Erythroblast (primary cell): ENCODE data around the gene FCMR.
A peak's percentile ranks its signal among the peaks of the same experiment; 100 is the strongest.

ENCODE experiments used
- DNase-seq, 2 experiments: peaks; one replicate each; lab custom pipeline; 2025; lab: John Stamatoyannopoulos, UW
- GATA1 ChIP-seq: IDR thresholded peaks from 2 replicates; pipeline ENCODE4 v1.6.1; 2011; ENCODE audit warnings: low read depth, mild to moderate bottlenecking, control low read depth, low read length, moderate library complexity
- POLR2A ChIP-seq: IDR thresholded peaks from 2 replicates; pipeline ENCODE4 v1.6.1; 2011; ENCODE audit warnings: mild to moderate bottlenecking, low read length

The FCMR gene

DNA sequence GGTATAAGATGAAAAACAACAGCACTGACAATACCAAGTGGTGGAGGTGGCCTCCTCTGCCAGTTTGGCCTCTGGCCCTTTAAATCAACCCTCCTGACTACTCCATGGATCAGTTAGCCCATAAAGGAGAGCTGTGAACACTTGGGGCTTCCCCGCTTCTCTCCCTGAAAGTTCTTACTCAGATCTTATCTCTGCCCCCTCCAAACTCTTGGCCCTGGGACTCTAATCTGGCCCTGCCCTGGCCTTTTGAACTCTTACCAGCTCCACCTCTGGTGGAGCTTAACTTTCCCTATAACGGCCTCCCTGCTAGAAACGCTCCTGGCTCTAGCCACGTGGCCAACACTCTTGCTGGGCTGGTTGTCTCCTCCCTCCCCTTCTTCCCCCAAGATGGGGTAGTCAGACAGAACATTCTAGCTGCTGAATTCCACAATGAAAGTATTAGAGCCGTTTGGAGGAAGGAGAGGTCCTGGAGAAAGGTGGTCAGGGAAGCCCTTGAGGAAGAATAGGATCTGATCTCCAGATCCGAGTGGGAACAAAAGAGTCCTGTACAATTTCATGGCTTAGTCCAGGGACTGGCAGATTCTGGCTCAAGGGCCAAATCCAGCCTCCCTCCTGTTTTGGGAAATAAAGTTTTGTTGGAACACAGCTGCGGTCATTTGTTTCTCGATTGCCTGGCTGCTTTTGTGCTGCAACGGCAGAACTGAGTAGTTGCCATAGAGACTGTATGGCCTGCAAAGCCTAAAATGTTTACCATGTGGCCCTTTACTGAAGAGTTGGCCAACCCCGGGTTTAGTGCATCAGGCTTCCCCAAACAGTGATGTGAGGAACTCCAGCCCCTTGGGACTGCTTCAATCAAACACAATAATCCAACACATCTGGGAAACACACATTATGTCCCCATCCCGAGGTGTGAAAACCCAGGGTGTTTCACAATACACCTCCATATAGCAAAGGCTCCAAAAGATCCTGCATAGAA, 34.0 kb upstream of the FCMR start:
- DNase-seq: peak; percentile 11 to 13
- TF ChIP-seq GATA1 (no peak), POLR2A (no peak)

DNA sequence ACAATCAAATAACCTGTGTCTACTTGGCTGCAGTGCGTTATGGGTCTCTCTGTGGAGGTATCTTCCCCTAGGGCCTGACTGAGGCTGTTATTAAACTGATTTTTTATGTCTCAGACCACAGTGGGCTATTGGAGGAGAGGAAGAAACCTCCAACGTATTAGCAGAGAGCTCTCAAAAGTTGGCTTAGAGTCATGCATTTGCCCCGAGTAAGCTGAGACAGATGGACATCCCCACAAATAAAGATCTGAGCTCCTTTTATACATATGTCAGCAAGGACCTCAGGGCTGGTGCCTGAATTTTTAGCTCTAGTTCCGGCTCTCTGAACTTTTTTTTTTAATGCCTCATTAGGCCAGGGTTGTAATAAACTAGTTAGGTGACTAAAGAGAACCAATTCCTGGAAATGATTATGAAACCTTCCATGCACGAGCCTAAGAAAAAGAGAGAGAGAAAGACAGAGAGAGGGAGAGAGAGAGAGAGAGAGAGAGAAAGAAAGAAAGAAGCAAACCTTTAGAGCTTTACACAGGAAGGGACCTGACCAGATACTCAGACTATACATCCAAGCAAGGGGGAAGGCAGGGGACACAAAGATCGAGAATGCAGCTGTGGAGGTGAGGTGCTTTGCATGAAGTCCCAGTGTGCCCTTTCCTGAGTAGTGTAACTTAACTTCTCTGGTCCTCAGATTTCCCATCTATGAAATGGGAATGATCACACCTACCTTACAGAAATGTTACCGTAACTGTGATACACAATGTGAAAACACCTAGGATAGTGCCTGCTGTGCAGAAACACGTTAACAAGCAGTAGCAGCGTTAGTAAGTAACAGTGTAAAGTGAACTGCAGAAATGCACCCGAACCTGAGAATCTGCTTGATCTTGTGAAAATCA, 33.0 kb upstream of the FCMR start:
- DNase-seq: no peak
- TF ChIP-seq GATA1 (no peak), POLR2A (no peak)

DNA sequence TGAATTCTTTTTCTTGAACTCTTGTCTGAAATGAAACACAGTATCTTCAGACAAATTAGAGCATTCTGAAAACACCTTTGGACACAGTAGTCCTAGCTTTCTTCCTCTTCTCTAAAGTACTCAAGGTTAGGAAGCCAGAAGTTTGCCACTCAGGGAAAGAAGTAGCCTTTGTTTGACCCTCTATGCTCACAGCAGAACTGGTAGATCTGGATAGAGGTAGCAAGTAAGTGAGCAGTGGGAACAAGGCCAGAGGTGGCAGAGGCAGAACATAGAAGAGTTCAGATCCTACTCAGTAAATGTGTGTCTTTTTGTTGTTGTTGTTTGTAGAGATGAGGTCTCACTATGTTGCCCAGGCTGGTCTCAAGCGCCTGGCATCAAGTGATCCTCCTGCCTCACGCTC, 31.9 kb upstream of the FCMR start:
- DNase-seq: no peak
- TF ChIP-seq POLR2A (no peak), GATA1 (no peak)

DNA sequence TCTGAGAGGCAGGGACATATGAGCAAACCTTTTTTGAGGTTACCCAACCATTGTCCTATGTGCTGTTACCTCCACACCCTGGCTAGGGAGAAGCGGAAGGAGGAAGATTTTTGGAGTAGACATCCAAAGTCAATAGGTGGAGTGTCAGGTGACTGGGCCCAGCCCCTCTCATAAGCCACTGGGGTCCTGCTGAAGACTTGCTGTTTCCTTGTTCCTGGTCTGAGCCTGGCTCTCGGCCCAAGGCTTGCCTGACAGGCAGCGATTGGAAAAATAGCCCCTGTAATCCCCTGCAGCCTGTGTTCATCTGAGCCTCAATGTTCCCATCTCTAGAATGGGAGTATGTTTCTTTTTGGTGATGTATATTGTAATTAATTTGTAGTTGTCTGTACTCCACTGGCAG, 31.4 kb upstream of the FCMR start:
- DNase-seq: no peak
- no peak for TF ChIP-seq POLR2A
- TF ChIP-seq GATA1: no peak

DNA sequence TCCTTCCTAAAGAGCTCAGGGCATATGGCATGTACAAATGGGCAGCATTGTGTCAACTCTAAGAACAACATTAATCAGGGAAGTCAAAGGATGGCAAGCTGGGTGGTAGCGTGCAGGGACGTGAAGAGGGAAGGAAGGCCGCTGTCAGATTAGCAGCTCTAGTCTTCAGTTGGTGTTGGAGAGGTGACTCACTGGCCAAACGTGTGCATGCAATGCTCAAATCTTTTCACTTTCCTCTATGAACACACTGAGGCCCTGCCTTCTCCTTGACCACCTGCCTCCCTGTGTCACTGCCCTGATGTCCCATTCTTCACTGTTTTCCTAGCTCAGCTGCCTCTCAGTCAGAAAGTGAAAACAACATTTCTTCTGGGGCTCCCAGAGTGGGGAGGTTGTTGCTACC, 30.4 kb upstream of the FCMR start:
- TF ChIP-seq POLR2A (no peak), GATA1 (no peak)
- DNase-seq: no peak

DNA sequence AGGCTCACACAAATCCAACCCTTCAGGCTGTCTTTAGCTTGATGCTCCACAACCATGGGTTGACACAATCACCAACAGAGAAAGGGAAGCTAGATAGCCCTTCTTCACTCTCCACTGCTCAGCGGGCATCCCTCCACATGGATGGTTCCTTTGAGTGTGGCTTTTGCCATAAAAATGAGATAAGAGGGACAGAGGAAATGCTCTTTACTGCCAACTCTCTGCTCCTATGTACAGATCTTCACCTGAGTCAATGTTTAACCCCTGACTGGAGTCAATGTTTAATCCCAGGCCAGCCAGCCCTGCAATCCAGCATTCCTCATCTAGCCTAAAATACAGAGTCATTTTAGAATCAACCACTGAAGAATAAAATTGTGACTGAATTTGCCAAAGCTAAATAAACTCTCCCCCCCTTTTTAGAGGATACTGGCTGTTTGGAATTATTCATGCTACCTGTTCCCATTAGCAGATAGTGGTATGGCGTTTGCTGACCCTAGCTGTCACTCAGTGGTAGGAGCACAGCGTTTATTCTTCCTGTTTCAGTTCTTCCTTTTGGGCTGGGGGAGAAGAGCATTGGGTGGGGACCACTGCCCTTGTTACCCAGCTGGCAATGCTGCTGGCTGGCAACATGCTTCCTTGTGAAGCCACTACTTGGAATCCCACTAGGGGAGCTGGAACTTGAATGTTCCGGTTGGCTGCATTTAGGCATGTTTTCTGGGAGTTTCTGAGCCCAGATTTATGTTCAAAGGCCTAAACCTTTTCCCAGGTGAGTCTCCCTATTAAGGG, 29.8 kb upstream of the FCMR start:
- DNase-seq: no peak

DNA sequence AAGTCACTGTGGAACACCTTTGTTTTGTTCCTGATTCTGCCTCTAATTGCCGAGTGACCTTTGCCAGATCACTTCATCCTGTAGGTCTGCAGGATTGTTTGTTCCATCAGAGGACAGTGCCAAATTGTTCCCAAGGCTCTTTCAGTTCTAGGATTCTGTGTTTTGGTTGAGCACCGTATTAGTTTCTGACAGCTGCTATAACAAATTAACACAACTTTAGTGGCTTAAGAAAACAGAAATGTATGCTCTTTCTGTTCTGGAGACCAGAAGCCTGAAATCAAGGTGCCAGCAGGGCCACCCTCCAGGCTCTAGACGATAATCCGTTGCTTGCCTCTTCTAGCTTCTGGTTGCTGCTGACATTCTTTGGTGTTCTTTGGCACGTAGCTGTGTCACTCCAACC, 27.9 kb upstream of the FCMR start:
- TF ChIP-seq POLR2A: no peak
- no peak for TF ChIP-seq GATA1
- no peak for DNase-seq

More for the DNA sequence above, 29.8 kb upstream of the FCMR start:
- TF ChIP-seq POLR2A (no peak), GATA1 (no peak)

DNA sequence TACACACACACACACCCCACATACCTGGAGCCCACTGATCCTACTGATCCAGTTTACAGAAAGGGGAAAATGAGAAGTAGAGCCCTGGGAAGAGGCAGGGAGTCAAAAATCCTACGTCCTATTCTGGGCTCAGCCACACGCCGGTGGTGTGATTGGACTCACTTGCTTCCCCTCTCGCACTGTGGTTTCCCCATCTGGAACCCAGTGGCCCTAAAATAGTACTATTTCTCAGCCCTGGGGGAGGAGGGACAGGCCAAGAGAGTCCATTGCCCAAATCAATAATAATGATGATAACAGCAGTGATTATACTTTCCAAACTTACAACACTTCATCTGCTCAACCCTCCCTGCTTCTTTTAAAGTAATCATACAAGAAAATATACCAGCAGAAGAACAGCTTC, 27.5 kb upstream of the FCMR start:
- DNase-seq: no peak
- TF ChIP-seq POLR2A (no peak), GATA1 (no peak)

DNA sequence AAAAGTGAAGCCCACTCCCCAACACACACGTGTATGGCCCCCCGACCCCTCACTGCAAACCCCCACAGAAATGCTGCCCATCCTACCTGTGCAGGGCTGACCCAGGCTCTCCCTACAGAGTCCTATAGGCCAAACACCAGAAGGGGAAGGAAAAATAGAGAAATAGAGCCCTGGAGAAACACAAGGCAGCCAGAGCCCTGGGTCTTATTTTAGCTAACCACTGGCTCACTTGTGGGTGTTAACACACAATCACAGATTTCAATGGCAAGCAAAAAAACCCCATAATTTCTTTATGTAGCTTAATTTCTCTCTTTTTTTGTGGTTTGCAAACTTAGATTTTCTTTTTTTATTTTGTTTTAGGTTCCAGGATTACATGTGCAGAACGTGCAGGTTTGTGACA, 25.5 kb upstream of the FCMR start:
- DNase-seq: no peak
- TF ChIP-seq POLR2A (no peak), GATA1 (no peak)

DNA sequence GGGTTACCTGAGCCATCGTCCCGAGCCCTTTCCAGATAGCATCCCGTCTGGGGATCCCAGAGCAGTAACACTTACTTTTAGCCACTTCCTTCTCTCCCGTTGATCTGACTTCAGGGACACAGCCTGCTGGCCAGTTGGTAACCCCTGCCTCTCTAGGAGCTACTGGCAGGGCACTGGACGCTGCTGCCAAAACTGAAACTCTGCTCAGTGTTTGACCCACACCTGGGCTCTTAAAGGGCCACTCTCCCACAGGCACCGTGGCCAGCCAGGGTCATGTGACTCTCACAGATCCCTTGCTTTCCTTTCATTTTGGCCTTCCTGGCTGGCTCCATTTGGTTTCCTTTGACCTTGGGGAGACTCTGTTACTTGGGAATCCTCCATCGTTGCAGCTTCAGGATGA, 24.5 kb upstream of the FCMR start, which contains the start of gene PIGR:
TSS of gene PIGR (minus strand) at position 206 of the 400 bp plus-strand sequence. CDS start 5,935 bp downstream, outside the sequence.
- DNase-seq: no peak
- TF ChIP-seq POLR2A: no peak
- TF ChIP-seq GATA1: no peak

DNA sequence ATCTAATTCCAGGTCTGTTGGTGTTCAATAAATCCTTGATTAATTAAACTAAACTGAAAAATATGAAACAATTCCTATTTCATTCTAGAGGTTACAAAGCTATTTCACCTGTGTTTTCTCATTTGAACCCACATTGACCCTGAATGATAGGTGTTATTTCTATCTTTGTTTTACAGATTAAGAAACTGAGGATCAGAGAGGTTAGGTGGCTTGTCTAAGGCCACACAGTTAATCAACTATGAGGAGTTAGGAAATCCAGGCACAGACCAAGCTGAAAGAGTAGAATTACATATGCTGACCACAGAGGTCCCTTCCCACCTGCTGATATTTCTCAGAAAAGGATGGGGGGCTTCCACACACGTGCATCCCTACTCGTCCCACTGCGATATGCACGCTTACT, 24.0 kb upstream of the FCMR start:
- no peak for TF ChIP-seq GATA1
- no peak for TF ChIP-seq POLR2A
- DNase-seq: no peak

DNA sequence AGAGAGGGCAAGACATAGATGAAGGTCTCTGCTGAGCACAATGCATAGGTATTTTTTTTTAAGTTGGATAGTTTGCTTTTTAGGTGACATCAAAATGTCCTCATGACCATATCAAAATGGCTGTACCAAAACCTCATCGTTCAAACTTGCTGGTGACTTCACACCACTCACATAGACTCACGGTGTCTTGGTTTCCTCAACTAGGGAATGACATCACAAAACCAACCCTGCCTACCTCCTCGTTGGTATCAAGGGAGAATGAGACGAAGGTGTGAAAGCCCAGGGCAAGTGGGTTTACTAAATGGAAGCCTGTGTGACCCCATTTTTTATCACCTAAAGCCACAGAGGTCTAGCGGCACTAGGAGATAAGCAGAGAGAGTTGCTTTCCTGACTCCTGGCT, 23.0 kb upstream of the FCMR start:
- TF ChIP-seq GATA1 (no peak), POLR2A (no peak)
- peak in 1 of 2 experiments; percentile 11 for DNase-seq

DNA sequence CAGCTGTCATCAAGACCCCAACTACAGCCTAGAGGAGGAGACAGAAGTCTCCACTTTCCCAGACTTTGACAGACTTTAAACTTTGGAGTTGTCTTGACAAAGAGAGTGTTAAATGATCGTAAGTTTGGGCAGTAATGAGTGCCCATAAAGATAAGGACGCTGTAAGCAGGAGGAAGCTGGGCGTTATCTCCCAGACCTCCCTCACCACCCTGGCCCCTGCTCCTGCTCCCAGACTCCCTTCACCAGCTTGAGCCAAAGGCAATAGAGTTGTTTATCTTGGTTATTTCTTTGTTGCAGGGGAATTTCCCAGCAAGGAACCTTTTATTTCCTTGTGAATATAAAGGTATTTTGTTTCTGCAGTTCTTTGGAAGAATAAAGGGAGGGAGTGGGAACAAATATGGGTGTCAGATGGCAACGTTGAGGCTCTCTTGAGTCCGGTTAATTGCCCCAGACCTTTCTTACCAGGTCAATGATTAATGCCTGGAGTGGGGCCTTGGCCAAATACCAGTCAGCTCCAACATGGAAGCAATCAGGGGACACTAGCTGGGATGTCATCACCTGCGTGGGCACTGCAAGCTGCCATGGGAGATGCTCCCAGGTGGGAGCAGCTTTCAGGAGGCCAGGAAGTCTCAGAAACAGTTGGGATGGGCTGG, 20.2 kb upstream of the FCMR start:
- TF ChIP-seq POLR2A (no peak), GATA1 (no peak)
- peak; percentile 62 to 78 for DNase-seq

DNA sequence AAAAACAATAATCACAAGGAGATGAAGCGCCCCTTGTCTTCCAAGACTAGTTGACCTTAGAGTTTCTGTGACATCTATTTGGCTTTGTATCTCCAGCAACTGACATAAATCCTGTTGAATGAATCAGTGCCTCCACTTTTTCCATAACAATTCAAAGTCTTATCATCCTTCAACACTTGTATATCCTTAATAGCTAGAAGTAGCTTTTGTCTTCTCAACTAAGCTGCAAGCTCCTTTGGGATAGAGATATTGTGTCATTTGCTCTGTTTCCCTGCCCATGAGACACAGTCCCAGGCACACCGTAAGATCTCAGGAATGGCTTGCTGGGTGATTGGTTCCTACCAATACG, 18.8 kb upstream of the FCMR start:
- no peak for DNase-seq
- TF ChIP-seq GATA1 (no peak), POLR2A (no peak)
